Measurements from ENCODE around the gene GLDC. TPM values are rescaled to one million over a fixed set of nuclear protein-coding genes. Genes with fewer than 3 reads are reported as not detected.
"Not testable (repeated sequence)": the region's sequence is repeated elsewhere in the genome, so short reads cannot be mapped to it uniquely, and the experiment has no call there.

Gene GLDC
- total RNA-seq, 1 donor from 2014 or later: not detected

DNA sequence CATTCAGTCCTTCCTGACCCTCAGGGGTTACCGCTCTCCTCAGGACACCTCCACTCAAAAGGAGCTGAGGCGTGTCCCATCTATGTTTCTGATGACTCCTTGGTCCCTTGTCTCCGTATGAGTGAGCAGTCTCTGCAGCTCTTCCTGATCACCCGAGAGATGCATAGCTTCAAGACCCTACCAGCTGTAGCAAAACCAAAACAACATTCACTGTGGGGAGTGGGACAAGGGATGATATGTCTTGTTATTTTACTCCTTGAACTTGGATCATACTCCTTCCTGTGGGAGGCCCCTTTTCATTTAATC, 14.4 kb downstream of the GLDC start:
- H3K36me3 ChIP-seq: no peaks in the 10 kb centered on the region
- no peak overlapping the region for H3K27ac ChIP-seq (replicated peaks)
- H3K4me1 ChIP-seq: no peaks in the 10 kb centered on the region
- TF ChIP-seq CTCF (IDR thresholded peaks at IDR 0.05; ENCODE audit: borderline replicate concordance): no peak
- DNase-seq: no peak
- peaks cover 31% of the 10 kb centered on the region for H3K27me3 ChIP-seq (ENCODE audit: low read depth)
- H3K4me3 ChIP-seq: no peak overlapping the region
- no peaks in the 10 kb centered on the region for H3K9me3 ChIP-seq (replicated peaks)
- intact Hi-C loops (cut with micrococcal nuclease): no loop called here

GRCh38 chr9:6630502-6631206, 14.9 kb downstream of the GLDC start:
- no peak for DNase-seq
- Histone ChIP-seq H3K4me3 (no peak overlapping the region), H3K27me3 (ENCODE audit: low read depth) (peaks cover 32% of the 10 kb centered on the region), H3K4me1 (no peaks in the 10 kb centered on the region), H3K36me3 (no peaks in the 10 kb centered on the region), H3K27ac (replicated peaks) (no peak overlapping the region), H3K9me3 (replicated peaks) (no peaks in the 10 kb centered on the region)
- intact Hi-C loops (cut with micrococcal nuclease): no loop called here
- no peak for TF ChIP-seq CTCF (IDR thresholded peaks at IDR 0.05; ENCODE audit: borderline replicate concordance)

DNA sequence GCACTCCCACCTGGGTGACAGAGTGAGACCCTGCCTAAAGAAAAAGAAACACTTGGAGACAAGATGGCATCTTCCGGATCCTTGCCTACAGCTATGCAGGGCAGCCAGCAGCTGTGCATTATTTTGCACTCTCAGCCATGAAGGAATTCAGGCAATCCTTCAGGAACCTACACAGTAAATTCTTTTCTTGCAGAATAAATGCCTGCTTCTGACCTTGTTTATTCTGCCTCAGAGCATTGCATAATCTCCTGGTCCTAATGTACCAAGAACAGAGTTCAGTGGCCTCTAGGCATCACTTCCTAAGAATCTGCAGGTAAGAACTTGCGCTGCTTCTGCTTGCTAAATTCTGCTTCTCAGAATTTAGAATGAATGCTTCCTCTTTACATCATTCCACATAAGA, 16.8 kb downstream of the GLDC start:
- TF ChIP-seq CTCF (IDR thresholded peaks at IDR 0.05; ENCODE audit: borderline replicate concordance): no peak
- intact Hi-C loops (cut with micrococcal nuclease): no loop called here
- Histone ChIP-seq H3K27ac (replicated peaks) (no peak overlapping the region), H3K27me3 (ENCODE audit: low read depth) (peaks cover 52% of the 10 kb centered on the region), H3K4me3 (no peak overlapping the region), H3K9me3 (replicated peaks) (no peaks in the 10 kb centered on the region), H3K36me3 (no peaks in the 10 kb centered on the region), H3K4me1 (no peaks in the 10 kb centered on the region)
- no peak for DNase-seq

GRCh38 chr9:6625363-6625762, 20.2 kb downstream of the GLDC start:
- DNase-seq: no peak
- TF ChIP-seq CTCF (IDR thresholded peaks at IDR 0.05; ENCODE audit: borderline replicate concordance): no peak
- Histone ChIP-seq H3K4me3 (no peak overlapping the region), H3K27me3 (ENCODE audit: low read depth) (peaks cover 61% of the 10 kb centered on the region), H3K4me1 (no peaks in the 10 kb centered on the region), H3K36me3 (no peaks in the 10 kb centered on the region), H3K27ac (replicated peaks) (no peak overlapping the region), H3K9me3 (replicated peaks) (no peaks in the 10 kb centered on the region)
- intact Hi-C loops (cut with micrococcal nuclease): no loop called here

DNA sequence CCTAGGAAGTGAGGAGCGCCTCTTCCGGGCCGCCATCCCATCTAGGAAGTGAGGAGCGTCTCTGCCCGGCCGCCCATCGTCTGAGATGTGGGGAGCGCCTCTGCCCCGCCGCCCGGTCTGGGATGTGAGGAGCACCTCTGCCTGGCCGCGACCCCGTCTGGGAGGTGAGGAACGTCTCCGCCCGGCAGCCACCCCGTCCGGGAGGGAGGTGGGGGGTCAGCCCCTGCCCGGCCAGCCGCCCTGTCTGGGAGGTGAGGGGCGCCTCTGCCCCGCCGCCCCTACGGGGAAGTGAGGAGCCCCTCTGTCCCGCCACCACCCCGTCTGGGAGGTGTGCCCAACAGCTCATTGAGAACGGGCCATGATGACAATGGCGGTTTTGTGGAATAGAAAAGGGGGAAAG, 22.7 kb downstream of the GLDC start:
- H3K9me3 ChIP-seq (replicated peaks); DNase-seq; intact Hi-C loops (cut with micrococcal nuclease); H3K27ac ChIP-seq (replicated peaks); H3K4me3 ChIP-seq; H3K4me1 ChIP-seq; H3K36me3 ChIP-seq: not testable (repeated sequence)
- H3K27me3 ChIP-seq (ENCODE audit: low read depth): peaks cover 53% of the 10 kb centered on the region

GRCh38 chr9:6620796-6621195, 24.7 kb downstream of the GLDC start:
- no peak for DNase-seq
- TF ChIP-seq CTCF (IDR thresholded peaks at IDR 0.05; ENCODE audit: borderline replicate concordance): no peak
- Histone ChIP-seq H3K4me3 (no peak overlapping the region), H3K36me3 (no peaks in the 10 kb centered on the region), H3K4me1 (no peaks in the 10 kb centered on the region), H3K9me3 (replicated peaks) (no peaks in the 10 kb centered on the region), H3K27me3 (ENCODE audit: low read depth) (peaks cover 37% of the 10 kb centered on the region), H3K27ac (replicated peaks) (no peak overlapping the region)
- intact Hi-C loops (cut with micrococcal nuclease): no loop called here
